Nephron progenitor cell (in vitro differentiated cells): ENCODE data around the gene PCBP3.

ENCODE experiments used
- DNase-seq: peaks from one replicate; pipeline ENCODE4 v3.0.0; 2021
- H3K27ac Mint-ChIP-seq: 2 replicates; pipeline ENCODE4 v1.8.0; 2021; ENCODE audit warnings: mild to moderate bottlenecking, moderate library complexity, mixed read lengths
- H3K27me3 Mint-ChIP-seq: 2 replicates; pipeline ENCODE4 v1.8.0; 2021; ENCODE audit warnings: mild to moderate bottlenecking, low read depth, mixed read lengths; ENCODE audit not compliant: poor library complexity
- H3K36me3 Mint-ChIP-seq: 2 replicates; pipeline ENCODE4 v1.8.0; 2021; ENCODE audit warnings: low read depth, mixed read lengths
- H3K4me1 Mint-ChIP-seq: 2 replicates; pipeline ENCODE4 v1.8.0; 2021; ENCODE audit warnings: mixed read lengths
- H3K4me3 Mint-ChIP-seq: 2 replicates; pipeline ENCODE4 v1.8.0; 2021; ENCODE audit warnings: mild to moderate bottlenecking, moderate library complexity, mixed read lengths
- H3K9me3 Mint-ChIP-seq: 2 replicates; pipeline ENCODE4 v1.8.0; 2021; ENCODE audit warnings: mild to moderate bottlenecking, moderate library complexity, mixed read lengths
- TF ChIP-seq, protein P1 (sequence below): fragments of 200-600 bp; sonication (generic); IDR thresholded peaks from 2 replicates; pipeline ENCODE4 v1.5.0; 2021; ENCODE audit warnings: antibody characterized with exemption

Gene PCBP3

DNA sequence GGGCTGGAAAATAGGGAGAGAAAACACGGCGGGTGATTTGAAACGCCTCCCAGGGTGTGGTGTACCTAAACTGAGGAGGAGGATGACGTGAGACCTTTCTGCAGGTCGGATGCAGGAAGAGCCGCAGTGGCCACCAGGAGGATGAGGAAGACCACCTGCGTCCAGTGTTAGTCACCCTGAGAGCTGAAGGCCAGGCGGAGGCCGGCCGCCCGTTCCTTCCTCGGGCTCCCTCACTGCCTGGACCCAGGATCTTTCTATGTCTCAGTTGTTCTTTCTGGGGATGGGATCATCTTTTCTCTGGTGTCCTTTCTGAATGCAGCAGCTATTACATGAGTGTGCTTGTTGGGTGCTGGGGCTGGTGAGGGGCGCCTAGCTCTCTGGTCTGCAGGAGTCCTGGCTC lies 263.3 kb downstream of the PCBP3 start:
- H3K36me3 Mint-ChIP-seq = no peaks in the 10 kb centered on the region
- H3K27ac Mint-ChIP-seq = no peak overlapping the region
- no peaks in the 10 kb centered on the region for H3K9me3 Mint-ChIP-seq
- TF ChIP-seq, protein P1, sequence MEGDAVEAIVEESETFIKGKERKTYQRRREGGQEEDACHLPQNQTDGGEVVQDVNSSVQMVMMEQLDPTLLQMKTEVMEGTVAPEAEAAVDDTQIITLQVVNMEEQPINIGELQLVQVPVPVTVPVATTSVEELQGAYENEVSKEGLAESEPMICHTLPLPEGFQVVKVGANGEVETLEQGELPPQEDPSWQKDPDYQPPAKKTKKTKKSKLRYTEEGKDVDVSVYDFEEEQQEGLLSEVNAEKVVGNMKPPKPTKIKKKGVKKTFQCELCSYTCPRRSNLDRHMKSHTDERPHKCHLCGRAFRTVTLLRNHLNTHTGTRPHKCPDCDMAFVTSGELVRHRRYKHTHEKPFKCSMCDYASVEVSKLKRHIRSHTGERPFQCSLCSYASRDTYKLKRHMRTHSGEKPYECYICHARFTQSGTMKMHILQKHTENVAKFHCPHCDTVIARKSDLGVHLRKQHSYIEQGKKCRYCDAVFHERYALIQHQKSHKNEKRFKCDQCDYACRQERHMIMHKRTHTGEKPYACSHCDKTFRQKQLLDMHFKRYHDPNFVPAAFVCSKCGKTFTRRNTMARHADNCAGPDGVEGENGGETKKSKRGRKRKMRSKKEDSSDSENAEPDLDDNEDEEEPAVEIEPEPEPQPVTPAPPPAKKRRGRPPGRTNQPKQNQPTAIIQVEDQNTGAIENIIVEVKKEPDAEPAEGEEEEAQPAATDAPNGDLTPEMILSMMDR = no peak
- H3K4me3 Mint-ChIP-seq = no peak overlapping the region
- peaks cover 19% of the 10 kb centered on the region for H3K27me3 Mint-ChIP-seq
- no peak for DNase-seq
- H3K4me1 Mint-ChIP-seq = peaks cover 37% of the 10 kb centered on the region

DNA sequence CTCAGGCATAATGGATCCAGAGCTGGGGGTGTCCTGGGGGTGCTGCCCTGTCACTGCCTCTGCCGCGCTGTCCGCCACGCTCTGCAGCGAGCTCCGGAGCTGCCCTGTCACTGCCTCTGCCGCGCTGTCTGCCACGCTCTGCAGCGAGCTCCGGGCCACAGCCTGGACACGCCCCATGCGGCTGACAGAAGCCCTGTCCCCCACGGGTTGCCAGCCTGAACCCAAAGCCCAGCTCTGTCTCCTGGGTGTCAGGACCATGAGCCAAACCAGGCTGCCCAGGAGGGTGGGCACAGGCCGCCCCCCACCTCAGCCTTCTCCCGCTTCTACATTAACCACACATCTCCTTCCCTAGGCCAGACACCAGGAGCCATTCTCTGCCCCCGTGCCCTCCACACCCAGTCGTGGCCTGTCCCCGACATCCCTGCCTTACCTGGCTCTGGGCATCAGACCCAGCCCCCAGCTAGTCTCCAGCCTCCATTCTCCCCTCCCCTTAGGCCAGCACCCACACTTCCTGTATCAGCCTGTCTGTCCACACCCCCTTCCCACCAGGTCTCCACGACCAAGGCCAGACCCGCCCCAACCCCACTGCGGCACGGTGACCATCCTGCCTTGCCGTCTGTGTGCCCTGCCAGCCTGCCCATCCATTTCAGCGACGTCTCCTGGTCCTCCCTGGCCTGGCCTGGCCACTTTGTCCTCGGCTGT lies 265.2 kb downstream of the PCBP3 start:
- Mint-ChIP-seq H3K4me3 (no peak overlapping the region), H3K9me3 (no peaks in the 10 kb centered on the region), H3K4me1 (peaks cover 41% of the 10 kb centered on the region), H3K27me3 (peaks cover 19% of the 10 kb centered on the region), H3K36me3 (no peaks in the 10 kb centered on the region), H3K27ac (no peak overlapping the region)
- TF ChIP-seq, protein P1 = no peak
- no peak for DNase-seq

DNA sequence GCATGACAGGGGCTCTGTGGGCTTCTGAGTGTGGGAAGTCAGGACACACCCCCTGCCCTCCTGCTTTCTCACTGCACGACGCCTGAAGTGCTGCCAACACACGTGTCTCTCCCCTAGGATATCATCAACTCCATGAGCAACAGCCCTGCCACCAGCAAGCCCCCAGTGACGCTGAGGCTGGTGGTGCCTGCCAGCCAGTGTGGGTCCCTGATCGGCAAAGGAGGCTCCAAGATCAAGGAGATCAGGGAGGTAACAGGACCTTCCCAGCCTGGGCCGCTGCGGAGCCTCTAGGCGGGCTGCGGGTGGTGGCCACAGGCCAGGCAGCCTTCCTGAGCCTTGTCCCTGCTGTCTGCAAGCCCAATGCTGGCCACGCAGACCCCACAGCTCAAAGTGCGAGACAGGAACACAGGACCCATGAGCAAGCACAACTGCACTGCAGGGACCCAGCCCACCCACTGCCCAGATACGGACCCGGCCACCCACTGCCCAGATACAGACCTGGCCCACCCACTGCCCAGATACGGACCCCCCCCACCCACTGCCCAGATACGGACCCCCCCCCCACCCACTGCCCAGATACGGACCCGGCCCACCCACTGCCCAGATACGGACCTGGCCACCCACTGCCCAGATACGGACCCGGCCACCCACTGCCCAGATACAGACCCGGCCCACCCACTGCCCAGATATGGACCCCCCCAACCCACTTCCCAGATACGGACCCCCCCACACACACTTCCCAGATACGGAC lies 265.9 kb downstream of the PCBP3 start:
- TF ChIP-seq, protein P1 = no peak
- no peak overlapping the region for H3K4me3 Mint-ChIP-seq
- no peak overlapping the region for H3K27ac Mint-ChIP-seq
- no peaks in the 10 kb centered on the region for H3K9me3 Mint-ChIP-seq
- no peaks in the 10 kb centered on the region for H3K36me3 Mint-ChIP-seq
- peaks cover 42% of the 10 kb centered on the region for H3K4me1 Mint-ChIP-seq
- peaks cover 19% of the 10 kb centered on the region for H3K27me3 Mint-ChIP-seq
- no peak for DNase-seq

DNA sequence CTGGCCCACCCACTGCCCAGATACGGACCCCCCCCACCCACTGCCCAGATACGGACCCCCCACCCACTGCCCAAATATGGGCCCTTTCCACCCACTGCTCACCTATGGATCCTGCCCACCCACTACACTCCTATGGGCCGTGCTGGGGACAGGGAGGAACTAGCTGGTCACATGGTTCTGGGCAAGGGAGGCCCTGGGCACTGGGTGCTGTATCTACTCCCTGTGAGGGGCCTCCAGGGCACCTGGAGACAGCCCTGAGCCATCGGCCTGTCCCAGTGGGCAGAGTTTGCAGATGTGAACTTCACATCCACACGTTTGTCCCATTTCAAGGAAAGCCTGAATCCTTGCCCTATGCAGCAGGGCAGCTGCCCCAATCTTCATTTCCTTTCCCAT lies 266.6 kb downstream of the PCBP3 start:
- TF ChIP-seq, protein P1 = no peak
- H3K36me3 Mint-ChIP-seq = no peaks in the 10 kb centered on the region
- peaks cover 49% of the 10 kb centered on the region for H3K4me1 Mint-ChIP-seq
- H3K27ac Mint-ChIP-seq = no peak overlapping the region
- H3K27me3 Mint-ChIP-seq = peaks cover 15% of the 10 kb centered on the region
- no peak overlapping the region for H3K4me3 Mint-ChIP-seq
- no peaks in the 10 kb centered on the region for H3K9me3 Mint-ChIP-seq
- DNase-seq = no peak

DNA sequence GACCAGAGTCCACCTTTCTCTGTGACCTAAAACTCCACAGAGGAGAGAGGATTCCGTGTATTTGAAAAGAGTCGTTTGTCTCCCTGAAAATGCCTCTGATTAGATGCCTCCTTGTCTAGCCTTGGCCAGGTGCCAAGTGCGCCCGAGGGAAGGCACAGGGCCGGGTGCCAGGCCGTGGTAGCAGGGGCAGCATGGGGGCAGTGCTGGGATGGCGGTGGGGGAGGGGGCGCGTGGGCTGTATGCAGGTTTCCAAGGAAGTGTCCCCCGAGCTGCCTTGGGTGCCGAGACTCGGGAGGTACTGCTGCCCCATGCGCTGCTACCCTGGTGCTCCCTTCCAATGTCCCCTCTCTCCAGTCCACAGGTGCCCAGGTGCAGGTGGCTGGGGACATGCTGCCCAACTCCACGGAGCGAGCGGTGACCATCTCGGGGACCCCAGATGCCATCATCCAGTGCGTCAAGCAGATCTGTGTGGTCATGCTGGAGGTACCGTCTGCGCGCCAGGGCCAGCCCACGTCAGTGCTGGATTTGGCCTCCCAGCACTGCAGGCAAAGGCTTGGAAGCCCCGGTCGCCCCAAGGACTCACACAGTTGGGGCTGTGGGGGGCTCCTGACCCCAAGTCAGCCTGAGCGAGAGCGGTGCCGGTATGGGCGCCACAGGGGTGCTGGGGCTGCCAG lies 267.2 kb downstream of the PCBP3 start:
- H3K4me3 Mint-ChIP-seq = no peak overlapping the region
- H3K27ac Mint-ChIP-seq = no peak overlapping the region

More for the DNA sequence above, 267.2 kb downstream of the PCBP3 start:
- peaks cover 13% of the 10 kb centered on the region for H3K27me3 Mint-ChIP-seq
- no peaks in the 10 kb centered on the region for H3K36me3 Mint-ChIP-seq
- TF ChIP-seq, protein P1 = no peak
- no peaks in the 10 kb centered on the region for H3K9me3 Mint-ChIP-seq
- DNase-seq = no peak
- peaks cover 54% of the 10 kb centered on the region for H3K4me1 Mint-ChIP-seq
